ENCODE results near the gene CNPPD1. TPM values are rescaled to one million over a fixed set of nuclear protein-coding genes. Genes with fewer than 3 reads are reported as not detected.

CNPPD1 gene
- total and polyA plus RNA-seq, 2 of the 8 experiments (the other 6 are each of a cell fraction or from before 2014, with no cell fraction given), result 32.9 to 35.9 TPM

GRCh38 chr2:219184121-219184520 is 7.4 kb upstream of the CNPPD1 start (continued):
- no peak for TF ChIP-seq TBP (IDR thresholded peaks at IDR 0.05; ENCODE audit: low read depth, low read length)
- no peak for TF ChIP-seq SIRT6 (IDR thresholded peaks at IDR 0.05; ENCODE audit: low read length)
- TF ChIP-seq CEBPB (IDR thresholded peaks at IDR 0.05; ENCODE audit: low read depth, low read length), result no peak

Measured in H1 (cell line).